ENCODE results near the gene ZNF33B. TPM values are rescaled to one million over a fixed set of nuclear protein-coding genes. Genes with fewer than 3 reads are reported as not detected.
A peak's percentile ranks its signal among the peaks of the same experiment; 100 is the strongest.

The ZNF33B gene
- total RNA-seq, 2 donors from 2014 or later = 17.1 to 34.9 TPM

GRCh38 chr10:42553064-42553407, 85.3 kb downstream of the ZNF33B start:
- 17 to 26% methylated on average over 8 to 14 of the region's 14 CpGs for WGBS, 2 experiments (ENCODE audit: insufficient coverage in 1 of 2, insufficient read length in 1 of 2)
- Histone ChIP-seq H3K9ac (ENCODE audit: extremely low read depth, low read length, poor library complexity, severe bottlenecking) (no peak overlapping the region), H3K27ac (ENCODE audit: low read depth, low read length) (no peak overlapping the region)

GRCh38 chr10:42552188-42553063, 85.9 kb downstream of the ZNF33B start:
- no peak for TF ChIP-seq CTCF (conservative IDR thresholded peaks at IDR 0.05)
- peaks cover 10% of the 10 kb centered on the region for H3K4me1 Mint-ChIP-seq
- H3K9me3 ChIP-seq (ENCODE audit: control insufficient read depth, low read length) = no peaks in the 10 kb centered on the region
- 0 to 2% methylated on average over 15 to 61 of the region's 61 CpGs for WGBS, 2 experiments (ENCODE audit: insufficient coverage in 1 of 2, insufficient read length in 1 of 2)
- H3K27me3 ChIP-seq (ENCODE audit: control insufficient read depth, insufficient read depth, low read length, poor library complexity, severe bottlenecking) = no peaks in the 10 kb centered on the region
- H3K4me3 Mint-ChIP-seq = peak overlapping the region; percentile 86
- no peaks in the 10 kb centered on the region for H3K4me1 ChIP-seq (ENCODE audit: control insufficient read depth, insufficient read depth, low read length)
- H3K4me3 ChIP-seq (ENCODE audit: low read length) = peak overlapping the region; percentile 97
- peaks cover 15% of the 10 kb centered on the region for H3K27me3 Mint-ChIP-seq (ENCODE audit: insufficient read depth)
- peak overlapping the region; percentile 72 for H3K27ac Mint-ChIP-seq
- H3K9ac ChIP-seq (ENCODE audit: extremely low read depth, low read length, poor library complexity, severe bottlenecking) = peak overlapping the region; percentile 55
- no peak overlapping the region for H3K27ac ChIP-seq (ENCODE audit: low read depth, low read length)
- peak; percentile 99 for DNase-seq
- H3K36me3 Mint-ChIP-seq (ENCODE audit: low read depth) = peaks cover 26% of the 10 kb centered on the region
- H3K9me3 Mint-ChIP-seq = peaks cover 9% of the 10 kb centered on the region
- H3K36me3 ChIP-seq (ENCODE audit: control insufficient read depth, insufficient read depth, low read length) = no peaks in the 10 kb centered on the region

More at GRCh38 chr10:42553064-42553407, 85.3 kb downstream of the ZNF33B start:
- Histone ChIP-seq H3K9me3 (ENCODE audit: control insufficient read depth, low read length) (no peaks in the 10 kb centered on the region), H3K36me3 (ENCODE audit: control insufficient read depth, insufficient read depth, low read length) (no peaks in the 10 kb centered on the region), H3K4me1 (ENCODE audit: control insufficient read depth, insufficient read depth, low read length) (no peaks in the 10 kb centered on the region), H3K27me3 (ENCODE audit: control insufficient read depth, insufficient read depth, low read length, poor library complexity, severe bottlenecking) (no peaks in the 10 kb centered on the region), H3K4me3 (ENCODE audit: low read length) (peak overlapping the region; percentile 97)
- Mint-ChIP-seq H3K9me3 (peaks cover 10% of the 10 kb centered on the region), H3K4me3 (peak overlapping the region; percentile 86), H3K27me3 (ENCODE audit: insufficient read depth) (peaks cover 15% of the 10 kb centered on the region), H3K4me1 (peaks cover 10% of the 10 kb centered on the region), H3K27ac (peak overlapping the region; percentile 46), H3K36me3 (ENCODE audit: low read depth) (peaks cover 23% of the 10 kb centered on the region)
- TF ChIP-seq CTCF (conservative IDR thresholded peaks at IDR 0.05) = no peak
- DNase-seq = no peak

GRCh38 chr10:42551582-42552187, 86.7 kb downstream of the ZNF33B start:
- no peaks in the 10 kb centered on the region for H3K9me3 ChIP-seq (ENCODE audit: control insufficient read depth, low read length)
- H3K27ac ChIP-seq (ENCODE audit: low read depth, low read length) = no peak overlapping the region
- Mint-ChIP-seq H3K27ac (no peak overlapping the region), H3K36me3 (ENCODE audit: low read depth) (peaks cover 32% of the 10 kb centered on the region), H3K4me1 (peaks cover 10% of the 10 kb centered on the region), H3K4me3 (peak overlapping the region; percentile 86), H3K27me3 (ENCODE audit: insufficient read depth) (peaks cover 15% of the 10 kb centered on the region), H3K9me3 (peaks cover 16% of the 10 kb centered on the region)
- WGBS, 2 experiments (ENCODE audit: insufficient coverage in 1 of 2, insufficient read length in 1 of 2) = 76 to 94% methylated on average over 7 to 24 of the region's 24 CpGs
- peak overlapping the region; percentile 55 for H3K9ac ChIP-seq (ENCODE audit: extremely low read depth, low read length, poor library complexity, severe bottlenecking)
- no peaks in the 10 kb centered on the region for H3K27me3 ChIP-seq (ENCODE audit: control insufficient read depth, insufficient read depth, low read length, poor library complexity, severe bottlenecking)
- H3K36me3 ChIP-seq (ENCODE audit: control insufficient read depth, insufficient read depth, low read length) = no peaks in the 10 kb centered on the region
- DNase-seq = no peak
- no peaks in the 10 kb centered on the region for H3K4me1 ChIP-seq (ENCODE audit: control insufficient read depth, insufficient read depth, low read length)
- no peak for TF ChIP-seq CTCF (conservative IDR thresholded peaks at IDR 0.05)
- H3K4me3 ChIP-seq (ENCODE audit: low read length) = peak overlapping the region; percentile 97

Measured in endodermal cell (in vitro differentiated cells).